HepG2 (cell line): Measurements from ENCODE around the gene ZER1. TPM values are rescaled to one million over a fixed set of nuclear protein-coding genes. Genes with fewer than 3 reads are reported as not detected.

ENCODE experiments used
- AHR ChIP-seq: IDR thresholded peaks from 2 replicates; pipeline ENCODE4 v1.6.1; 2018; ENCODE audit warnings: missing genetic modification reagents, missing compliant biosample characterization
- BRD4 ChIP-seq: sonication (generic); formaldehyde crosslinking; IDR thresholded peaks from 2 replicates; pipeline ENCODE4 v1.4.0; 2020; ENCODE audit warnings: missing genetic modification reagents
- CBX5 ChIP-seq: sonication (generic); formaldehyde crosslinking; IDR thresholded peaks from 2 replicates; pipeline ENCODE4 v1.4.0; 2020; ENCODE audit warnings: missing genetic modification reagents, borderline replicate concordance
- MAX ChIP-seq: IDR thresholded peaks from 2 replicates; pipeline ENCODE4 v1.6.1; 2012; ENCODE audit warnings: inconsistent platforms
- NR1H2 ChIP-seq: sonication (generic); formaldehyde crosslinking; IDR thresholded peaks from 2 replicates; pipeline ENCODE4 v1.8.1; 2022; ENCODE audit warnings: low read depth, missing genetic modification reagents, borderline replicate concordance
- NRL ChIP-seq: sonication (generic); formaldehyde crosslinking; IDR thresholded peaks from 2 replicates; pipeline ENCODE4 v1.5.0; 2020; ENCODE audit warnings: missing genetic modification reagents, mild to moderate bottlenecking, moderate library complexity, borderline replicate concordance
- PAWR ChIP-seq: sonication (generic); formaldehyde crosslinking; IDR thresholded peaks from 2 replicates; pipeline ENCODE4 v1.4.0; 2020; ENCODE audit warnings: missing genetic modification reagents, mild to moderate bottlenecking, borderline replicate concordance
- PHF20 ChIP-seq: sonication (generic); formaldehyde crosslinking; IDR thresholded peaks from 2 replicates; pipeline ENCODE4 v1.5.0; 2020; ENCODE audit warnings: mild to moderate bottlenecking, missing genetic modification reagents
- SP4 ChIP-seq: sonication (generic); formaldehyde crosslinking; IDR thresholded peaks from 2 replicates; pipeline ENCODE4 v1.8.1; 2023; ENCODE audit warnings: mild to moderate bottlenecking, missing genetic modification reagents
- ZNF251 ChIP-seq: sonication (generic); formaldehyde crosslinking; IDR thresholded peaks from 2 replicates; pipeline ENCODE4 v1.9.0; 2021; ENCODE audit warnings: mild to moderate bottlenecking, missing genetic modification reagents
- ZNF292 ChIP-seq: sonication (generic); formaldehyde crosslinking; IDR thresholded peaks from 2 replicates; pipeline ENCODE4 v1.8.1; 2022; ENCODE audit warnings: mild to moderate bottlenecking, low read depth, missing genetic modification reagents, borderline replicate concordance
- ZNF530 ChIP-seq: sonication (generic); formaldehyde crosslinking; IDR thresholded peaks from 2 replicates; pipeline ENCODE4 v1.5.0; 2020; ENCODE audit warnings: low read depth, mild to moderate bottlenecking, missing genetic modification reagents
- ZNF558 ChIP-seq: sonication (generic); formaldehyde crosslinking; IDR thresholded peaks from 2 replicates; pipeline ENCODE4 v1.9.0; 2022; ENCODE audit warnings: mild to moderate bottlenecking, missing genetic modification reagents, borderline replicate concordance
- ZNF567 ChIP-seq: sonication (generic); formaldehyde crosslinking; IDR thresholded peaks from 2 replicates; pipeline ENCODE4 v1.8.1; 2023; ENCODE audit warnings: mild to moderate bottlenecking, missing genetic modification reagents, borderline replicate concordance
- ZNF704 ChIP-seq: sonication (generic); formaldehyde crosslinking; IDR thresholded peaks from 2 replicates; pipeline ENCODE4 v1.8.1; 2023; ENCODE audit warnings: mild to moderate bottlenecking, inconsistent platforms, moderate library complexity, missing genetic modification reagents, borderline replicate concordance
- ZNF776 ChIP-seq: sonication (generic); formaldehyde crosslinking; IDR thresholded peaks from 2 replicates; pipeline ENCODE4 v1.4.0; 2020; ENCODE audit warnings: mild to moderate bottlenecking, missing genetic modification reagents
- ZNF850 ChIP-seq: sonication (generic); formaldehyde crosslinking; conservative IDR thresholded peaks from 2 replicates; pipeline ENCODE4 v1.9.0; 2021; ENCODE audit warnings: mild to moderate bottlenecking, missing genetic modification reagents
- ZNF879 ChIP-seq: sonication (generic); formaldehyde crosslinking; IDR thresholded peaks from 2 replicates; pipeline ENCODE4 v1.8.1; 2023; ENCODE audit warnings: missing genetic modification reagents
- ZSCAN12 ChIP-seq: sonication (generic); formaldehyde crosslinking; IDR thresholded peaks from 2 replicates; pipeline ENCODE4 v1.9.0; 2021; ENCODE audit warnings: mild to moderate bottlenecking, missing genetic modification reagents
- polyA plus RNA-seq, 8 experiments: library from polyadenylated mRNA; depleted of rRNA in 3 of 8; stranded (reverse) in 7 of 8; unstranded in 1 of 8; fragments of >200 nt; fragmentation: Illumina TruSeq in 4 of 8; extraction: Trizol in 4 of 8; gene quantifications; 2 replicates each; pipeline versions ENCODE4 v1.2.1 to v1.2.3, GENCODE V29; 2011 to 2016; ENCODE audit warnings: low read depth in 4 of 8, missing spikeins in 1 of 8, mixed read lengths in 1 of 8; ENCODE audit not compliant: insufficient read depth in 1 of 8
- total RNA-seq, 5 experiments: library from RNA; depleted of rRNA; stranded (reverse); fragments of >200 nt; fragmentation: Illumina TruSeq; extraction: Trizol; gene quantifications; 2 replicates each; pipeline ENCODE4 v1.2.3, GENCODE V29; 2016; ENCODE audit warnings: low read depth in 1 of 5
- TF ChIP-seq, protein P1 (sequence below): sonication (generic); formaldehyde crosslinking; IDR thresholded peaks from 2 replicates; pipeline ENCODE4 v1.4.0; 2020; ENCODE audit warnings: missing genetic modification reagents
- TF ChIP-seq, protein P2 (sequence below): sonication (generic); formaldehyde crosslinking; IDR thresholded peaks from 2 replicates; pipeline ENCODE4 v1.9.0; 2021; ENCODE audit warnings: missing genetic modification reagents, borderline replicate concordance
- TF ChIP-seq, protein P3 (sequence below): sonication (generic); formaldehyde crosslinking; IDR thresholded peaks from 2 replicates; pipeline ENCODE4 v1.4.0; 2020; ENCODE audit warnings: missing genetic modification reagents, borderline replicate concordance

Gene ZER1
- total and polyA plus RNA-seq, 2 of the 13 experiments (the other 11 are each of a cell fraction or from before 2014, with no cell fraction given), result 7.7 to 40.0 TPM

- TF ChIP-seq ZNF292 (CRISPR knock-in tag), result no peak
- TF ChIP-seq ZNF776 (CRISPR knock-in tag), result peak; percentile 1; the same call in 1 of the 2 replicates
- peak; percentile 16 for TF ChIP-seq NRL (CRISPR knock-in tag)
- TF ChIP-seq MAX, result peak; percentile 43; the same call in 1 of the 2 replicates
- no peak for TF ChIP-seq CBX5 (CRISPR knock-in tag)
- peak; percentile 63; the same call in 1 of the 2 replicates for TF ChIP-seq ZNF879 (CRISPR knock-in tag)
- TF ChIP-seq NR1H2 (CRISPR knock-in tag), result no peak
- 0 out of 2 replicates have a peak, but pooled peaks have one; percentile 25 for TF ChIP-seq PHF20 (CRISPR knock-in tag)
- TF ChIP-seq SP4, result no peak
- no peak for TF ChIP-seq ZSCAN12
- TF ChIP-seq, protein P1, sequence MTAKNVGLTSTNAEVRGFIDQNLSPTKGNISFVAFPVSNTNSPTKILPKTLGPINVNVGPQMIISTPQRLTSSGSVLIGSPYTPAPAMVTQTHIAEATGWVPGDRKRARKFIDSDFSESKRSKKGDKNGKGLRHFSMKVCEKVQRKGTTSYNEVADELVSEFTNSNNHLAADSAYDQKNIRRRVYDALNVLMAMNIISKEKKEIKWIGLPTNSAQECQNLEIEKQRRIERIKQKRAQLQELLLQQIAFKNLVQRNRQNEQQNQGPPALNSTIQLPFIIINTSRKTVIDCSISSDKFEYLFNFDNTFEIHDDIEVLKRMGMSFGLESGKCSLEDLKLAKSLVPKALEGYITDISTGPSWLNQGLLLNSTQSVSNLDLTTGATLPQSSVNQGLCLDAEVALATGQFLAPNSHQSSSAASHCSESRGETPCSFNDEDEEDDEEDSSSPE (CRISPR knock-in tag), result peak; percentile 54; the same call in 1 of the 2 replicates
- no peak; the same call in 1 of the 2 replicates for TF ChIP-seq BRD4 (CRISPR knock-in tag)
- TF ChIP-seq ZNF850 (CRISPR knock-in tag), result peak; percentile 72; the same call in 1 of the 2 replicates
- TF ChIP-seq, protein P2, sequence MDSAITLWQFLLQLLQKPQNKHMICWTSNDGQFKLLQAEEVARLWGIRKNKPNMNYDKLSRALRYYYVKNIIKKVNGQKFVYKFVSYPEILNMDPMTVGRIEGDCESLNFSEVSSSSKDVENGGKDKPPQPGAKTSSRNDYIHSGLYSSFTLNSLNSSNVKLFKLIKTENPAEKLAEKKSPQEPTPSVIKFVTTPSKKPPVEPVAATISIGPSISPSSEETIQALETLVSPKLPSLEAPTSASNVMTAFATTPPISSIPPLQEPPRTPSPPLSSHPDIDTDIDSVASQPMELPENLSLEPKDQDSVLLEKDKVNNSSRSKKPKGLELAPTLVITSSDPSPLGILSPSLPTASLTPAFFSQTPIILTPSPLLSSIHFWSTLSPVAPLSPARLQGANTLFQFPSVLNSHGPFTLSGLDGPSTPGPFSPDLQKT (CRISPR knock-in tag), result no peak
- TF ChIP-seq ZNF251 (CRISPR knock-in tag), result no peak
- no peak for TF ChIP-seq ZNF567 (CRISPR knock-in tag)
- TF ChIP-seq, protein P3, sequence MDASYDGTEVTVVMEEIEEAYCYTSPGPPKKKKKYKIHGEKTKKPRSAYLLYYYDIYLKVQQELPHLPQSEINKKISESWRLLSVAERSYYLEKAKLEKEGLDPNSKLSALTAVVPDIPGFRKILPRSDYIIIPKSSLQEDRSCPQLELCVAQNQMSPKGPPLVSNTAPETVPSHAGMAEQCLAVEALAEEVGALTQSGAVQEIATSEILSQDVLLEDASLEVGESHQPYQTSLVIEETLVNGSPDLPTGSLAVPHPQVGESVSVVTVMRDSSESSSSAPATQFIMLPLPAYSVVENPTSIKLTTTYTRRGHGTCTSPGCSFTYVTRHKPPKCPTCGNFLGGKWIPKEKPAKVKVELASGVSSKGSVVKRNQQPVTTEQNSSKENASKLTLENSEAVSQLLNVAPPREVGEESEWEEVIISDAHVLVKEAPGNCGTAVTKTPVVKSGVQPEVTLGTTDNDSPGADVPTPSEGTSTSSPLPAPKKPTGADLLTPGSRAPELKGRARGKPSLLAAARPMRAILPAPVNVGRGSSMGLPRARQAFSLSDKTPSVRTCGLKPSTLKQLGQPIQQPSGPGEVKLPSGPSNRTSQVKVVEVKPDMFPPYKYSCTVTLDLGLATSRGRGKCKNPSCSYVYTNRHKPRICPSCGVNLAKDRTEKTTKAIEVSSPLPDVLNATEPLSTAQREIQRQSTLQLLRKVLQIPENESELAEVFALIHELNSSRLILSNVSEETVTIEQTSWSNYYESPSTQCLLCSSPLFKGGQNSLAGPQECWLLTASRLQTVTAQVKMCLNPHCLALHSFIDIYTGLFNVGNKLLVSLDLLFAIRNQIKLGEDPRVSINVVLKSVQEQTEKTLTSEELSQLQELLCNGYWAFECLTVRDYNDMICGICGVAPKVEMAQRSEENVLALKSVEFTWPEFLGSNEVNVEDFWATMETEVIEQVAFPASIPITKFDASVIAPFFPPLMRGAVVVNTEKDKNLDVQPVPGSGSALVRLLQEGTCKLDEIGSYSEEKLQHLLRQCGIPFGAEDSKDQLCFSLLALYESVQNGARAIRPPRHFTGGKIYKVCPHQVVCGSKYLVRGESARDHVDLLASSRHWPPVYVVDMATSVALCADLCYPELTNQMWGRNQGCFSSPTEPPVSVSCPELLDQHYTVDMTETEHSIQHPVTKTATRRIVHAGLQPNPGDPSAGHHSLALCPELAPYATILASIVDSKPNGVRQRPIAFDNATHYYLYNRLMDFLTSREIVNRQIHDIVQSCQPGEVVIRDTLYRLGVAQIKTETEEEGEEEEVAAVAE (CRISPR knock-in tag), result no peak
- TF ChIP-seq AHR (CRISPR knock-in tag), result peak; percentile 18; the same call in 1 of the 2 replicates
- no peak for TF ChIP-seq ZNF704 (CRISPR knock-in tag)
- no peak for TF ChIP-seq ZNF530 (CRISPR knock-in tag)
- TF ChIP-seq PAWR, result no peak
- no peak for TF ChIP-seq ZNF558 (CRISPR knock-in tag)
Observed at GRCh38 chr9:128702949-128703615, 68.6 kb downstream of the ZER1 start (continued).
